ENCODE measurements around the gene HS6ST2.

GRCh38 chrX:132766452-132766851 is 192.0 kb downstream of the HS6ST2 start:
- TF ChIP-seq CTCF (IDR thresholded peaks at IDR 0.05) (no peak), POLR2A (IDR thresholded peaks at IDR 0.05) (no peak)
